WI38 (cell line): Measurements from ENCODE around the gene EIF3L.

Experiments
- H3K4me3 ChIP-seq: 2 replicates; pipeline ENCODE4 v1.5.1; 2011; ENCODE audit warnings: low read depth, mild to moderate bottlenecking, control low read depth, low read length
- TF ChIP-seq, protein P1 (sequence below): IDR thresholded peaks from 2 replicates; pipeline ENCODE4 v1.5.1; 2012; ENCODE audit warnings: low read depth, mild to moderate bottlenecking, control low read depth, low read length

EIF3L gene

DNA sequence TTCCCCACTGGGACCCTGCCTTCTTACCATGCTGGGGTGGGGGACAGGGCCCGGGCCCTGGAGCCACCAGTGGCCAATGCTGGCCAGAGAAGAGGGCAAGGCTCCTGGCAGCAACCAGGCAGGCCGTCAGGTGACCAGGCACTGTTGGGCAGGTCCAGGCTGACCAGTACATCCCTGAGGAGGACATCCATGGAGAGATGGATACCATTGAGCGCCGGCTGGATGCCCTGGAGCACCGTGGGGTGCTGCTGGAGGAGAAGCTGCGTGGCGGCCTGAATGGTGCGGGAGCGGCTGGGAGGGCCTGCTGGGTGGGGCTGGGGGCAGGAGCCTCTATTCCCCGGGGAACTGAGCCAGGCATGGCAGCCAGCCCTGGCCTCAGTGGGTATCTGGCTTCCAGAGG is 83.2 kb downstream of the EIF3L start:
- TF ChIP-seq, protein P1, sequence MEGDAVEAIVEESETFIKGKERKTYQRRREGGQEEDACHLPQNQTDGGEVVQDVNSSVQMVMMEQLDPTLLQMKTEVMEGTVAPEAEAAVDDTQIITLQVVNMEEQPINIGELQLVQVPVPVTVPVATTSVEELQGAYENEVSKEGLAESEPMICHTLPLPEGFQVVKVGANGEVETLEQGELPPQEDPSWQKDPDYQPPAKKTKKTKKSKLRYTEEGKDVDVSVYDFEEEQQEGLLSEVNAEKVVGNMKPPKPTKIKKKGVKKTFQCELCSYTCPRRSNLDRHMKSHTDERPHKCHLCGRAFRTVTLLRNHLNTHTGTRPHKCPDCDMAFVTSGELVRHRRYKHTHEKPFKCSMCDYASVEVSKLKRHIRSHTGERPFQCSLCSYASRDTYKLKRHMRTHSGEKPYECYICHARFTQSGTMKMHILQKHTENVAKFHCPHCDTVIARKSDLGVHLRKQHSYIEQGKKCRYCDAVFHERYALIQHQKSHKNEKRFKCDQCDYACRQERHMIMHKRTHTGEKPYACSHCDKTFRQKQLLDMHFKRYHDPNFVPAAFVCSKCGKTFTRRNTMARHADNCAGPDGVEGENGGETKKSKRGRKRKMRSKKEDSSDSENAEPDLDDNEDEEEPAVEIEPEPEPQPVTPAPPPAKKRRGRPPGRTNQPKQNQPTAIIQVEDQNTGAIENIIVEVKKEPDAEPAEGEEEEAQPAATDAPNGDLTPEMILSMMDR, result no peak
- no peak overlapping the region for H3K4me3 ChIP-seq

DNA sequence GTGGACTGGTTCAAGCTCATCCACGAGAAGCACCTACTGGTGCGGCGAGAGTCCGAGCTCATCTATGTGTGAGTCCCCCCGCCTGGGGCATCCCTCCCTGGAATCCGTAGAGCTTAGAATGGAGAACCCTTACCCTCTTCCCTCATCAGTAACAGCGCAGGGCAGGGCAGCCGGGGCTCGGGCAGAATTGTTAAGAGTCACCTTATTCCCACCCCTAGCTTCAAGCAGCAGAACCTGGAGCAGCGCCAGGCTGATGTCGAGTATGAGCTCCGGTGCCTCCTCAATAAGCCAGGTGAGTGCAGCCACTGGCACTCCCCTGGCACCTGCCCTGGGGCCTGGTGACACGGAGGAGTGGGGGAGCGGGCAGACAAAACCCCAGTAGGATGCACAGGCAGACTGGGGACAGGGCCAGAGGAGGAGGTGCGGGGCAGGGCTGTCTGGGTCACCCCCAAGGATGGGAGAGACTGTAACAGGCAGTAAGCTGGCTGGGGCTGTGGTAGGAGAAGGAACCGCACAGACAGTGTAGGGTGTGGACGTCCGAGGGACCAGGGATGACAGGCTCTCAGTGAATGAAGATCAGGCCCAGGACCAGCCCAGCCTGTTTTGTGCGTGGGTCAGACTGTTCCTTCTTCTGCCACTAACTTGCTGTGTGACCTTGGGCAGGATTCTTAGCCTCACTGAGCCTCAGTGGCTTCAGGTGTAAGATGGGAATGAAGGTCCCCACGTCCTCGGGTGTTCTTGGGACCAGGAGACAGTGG is 83.8 kb downstream of the EIF3L start:
- TF ChIP-seq, protein P1, result no peak
- no peak overlapping the region for H3K4me3 ChIP-seq

DNA sequence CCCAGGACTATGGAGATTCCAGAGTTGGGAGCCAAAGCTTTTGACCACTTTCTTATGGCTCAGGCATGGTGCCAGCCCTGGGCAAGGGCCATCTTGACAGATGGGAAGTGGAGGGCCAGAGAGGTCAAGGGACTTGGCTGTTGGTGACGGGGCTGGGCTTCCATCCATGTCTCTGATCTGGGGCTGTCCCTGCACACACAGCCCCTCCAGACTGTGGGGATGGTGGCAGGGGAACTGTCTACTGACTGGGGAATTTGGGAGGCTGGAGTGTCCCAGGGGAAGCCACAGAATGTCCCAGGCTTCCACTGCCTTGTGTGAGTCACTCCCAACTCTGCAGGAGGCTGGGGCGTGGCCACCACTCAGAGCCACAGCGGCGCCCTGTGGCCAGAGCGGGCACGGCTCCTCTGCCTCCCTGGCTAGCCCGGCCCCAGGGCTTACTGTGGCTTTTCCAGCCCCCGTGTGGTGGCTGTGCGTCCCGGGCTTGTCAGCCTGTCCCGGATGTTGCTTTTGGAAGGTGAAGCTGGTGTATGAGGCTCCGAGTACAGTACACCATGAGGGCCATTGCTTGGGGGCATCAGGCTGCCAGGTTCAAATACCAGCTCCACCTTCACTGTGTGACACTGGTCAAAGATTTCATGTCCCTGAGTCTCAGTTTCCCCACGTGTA is 84.6 kb downstream of the EIF3L start:
- H3K4me3 ChIP-seq, result no peak overlapping the region
- TF ChIP-seq, protein P1, result peak; percentile 98
